ENCODE measurements around the gene GPR135.

DNA sequence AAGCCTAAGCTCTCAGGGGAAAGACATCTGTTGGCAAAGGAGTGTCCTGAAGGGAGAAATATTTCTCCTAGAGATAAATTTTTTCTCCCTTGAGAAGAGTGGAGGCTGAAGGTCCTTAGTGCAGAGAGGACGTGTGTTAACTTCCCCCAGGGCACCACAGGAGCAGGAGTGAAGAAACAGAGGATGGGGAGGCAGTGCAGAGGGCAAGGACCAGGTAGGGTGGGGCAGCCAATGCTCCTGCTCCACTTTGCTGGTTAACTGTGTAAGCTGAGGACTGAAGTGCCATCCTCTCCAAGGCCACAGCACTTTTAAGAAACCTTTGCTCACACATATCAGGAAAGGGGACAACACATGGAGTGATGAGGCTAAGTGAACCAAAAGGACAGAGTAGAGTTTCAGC is 15.0 kb upstream of the GPR135 start:
- TF ChIP-seq, protein P1, sequence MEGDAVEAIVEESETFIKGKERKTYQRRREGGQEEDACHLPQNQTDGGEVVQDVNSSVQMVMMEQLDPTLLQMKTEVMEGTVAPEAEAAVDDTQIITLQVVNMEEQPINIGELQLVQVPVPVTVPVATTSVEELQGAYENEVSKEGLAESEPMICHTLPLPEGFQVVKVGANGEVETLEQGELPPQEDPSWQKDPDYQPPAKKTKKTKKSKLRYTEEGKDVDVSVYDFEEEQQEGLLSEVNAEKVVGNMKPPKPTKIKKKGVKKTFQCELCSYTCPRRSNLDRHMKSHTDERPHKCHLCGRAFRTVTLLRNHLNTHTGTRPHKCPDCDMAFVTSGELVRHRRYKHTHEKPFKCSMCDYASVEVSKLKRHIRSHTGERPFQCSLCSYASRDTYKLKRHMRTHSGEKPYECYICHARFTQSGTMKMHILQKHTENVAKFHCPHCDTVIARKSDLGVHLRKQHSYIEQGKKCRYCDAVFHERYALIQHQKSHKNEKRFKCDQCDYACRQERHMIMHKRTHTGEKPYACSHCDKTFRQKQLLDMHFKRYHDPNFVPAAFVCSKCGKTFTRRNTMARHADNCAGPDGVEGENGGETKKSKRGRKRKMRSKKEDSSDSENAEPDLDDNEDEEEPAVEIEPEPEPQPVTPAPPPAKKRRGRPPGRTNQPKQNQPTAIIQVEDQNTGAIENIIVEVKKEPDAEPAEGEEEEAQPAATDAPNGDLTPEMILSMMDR (IDR thresholded peaks at IDR 0.05), result no peak
- TF ChIP-seq POLR2A (IDR thresholded peaks at IDR 0.05), result no peak
- no peak for TF ChIP-seq POLR2AphosphoS5 (IDR thresholded peaks at IDR 0.05)

All from gastroesophageal sphincter (tissue), 3 donors.